GM12878 (cell line): ENCODE results near the gene CBLB. TPM values are rescaled to one million over a fixed set of nuclear protein-coding genes. Genes with fewer than 3 reads are reported as not detected.
A peak's percentile ranks its signal among the peaks of the same experiment; 100 is the strongest.

Source experiments
- BRCA1 ChIP-seq: IDR thresholded peaks from 2 replicates; pipeline ENCODE4 v1.6.1; 2011; ENCODE audit warnings: low read depth, low read length, improper control_type of control experiment
- CEBPB ChIP-seq, 2 experiments: fragments of 150-350 bp in 1 of 2; IDR thresholded peaks; 2 replicates each; pipeline ENCODE4 v1.6.1; 2012 to 2014; ENCODE audit warnings: low read depth in 2 of 2, low read length in 2 of 2, borderline replicate concordance in 1 of 2, inconsistent platforms in 1 of 2
- ETV6 ChIP-seq, 2 experiments: fragments of 450-650 bp in 1 of 2; IDR thresholded peaks in 1 of 2; conservative IDR thresholded peaks in 1 of 2; 2 replicates each; pipeline ENCODE4 v1.6.1; 2014; ENCODE audit warnings: antibody characterized with exemption in 1 of 2, borderline replicate concordance in 1 of 2, low read depth in 1 of 2, mild to moderate bottlenecking in 1 of 2, moderate library complexity in 1 of 2
- MEF2B ChIP-seq: fragments of 450-650 bp; IDR thresholded peaks from 2 replicates; pipeline ENCODE4 v1.6.1; 2018; ENCODE audit warnings: mild to moderate bottlenecking, moderate library complexity; ENCODE audit not compliant: partially characterized antibody, poor library complexity, severe bottlenecking
- MXI1 ChIP-seq: fragments of 150-350 bp; IDR thresholded peaks from 2 replicates; pipeline ENCODE4 v1.6.1; 2011; ENCODE audit warnings: low read depth, mild to moderate bottlenecking, inconsistent platforms, low read length, improper control_type of control experiment
- PML ChIP-seq: IDR thresholded peaks from 2 replicates; pipeline ENCODE4 v1.6.1; 2012; ENCODE audit warnings: low read length, inconsistent platforms
- RAD21 ChIP-seq: IDR thresholded peaks from 2 replicates; pipeline ENCODE4 v1.6.1; 2011; ENCODE audit warnings: mild to moderate bottlenecking, low read depth, low read length, moderate library complexity; ENCODE audit not compliant: insufficient read depth
- SPI1 ChIP-seq: IDR thresholded peaks from 2 replicates; pipeline ENCODE4 v1.6.1; 2011; ENCODE audit warnings: low read depth, mild to moderate bottlenecking, low read length, moderate library complexity, borderline replicate concordance; ENCODE audit not compliant: insufficient read depth
- SREBF1 ChIP-seq: IDR thresholded peaks from 2 replicates; pipeline ENCODE4 v1.6.1; 2012; ENCODE audit warnings: mild to moderate bottlenecking, low read length
- polyA plus RNA-seq, 11 experiments: library from polyadenylated mRNA; depleted of rRNA in 4 of 11; unstranded in 6 of 11; stranded (reverse) in 5 of 11; fragments of >200 nt; fragmentation: Nextera tagmentation in 4 of 11; fragmentation: Illumina TruSeq in 1 of 11; extraction: Ambion mirVana in 4 of 11; extraction: Trizol in 1 of 11; gene quantifications; 1 replicate in 1 of 11; 2 replicates in 10 of 11; pipeline versions ENCODE4 v1.2.1 to v1.2.3, GENCODE V29; 2011 to 2016; ENCODE audit warnings: inconsistent platforms in 2 of 11, missing spikeins in 2 of 11, low read depth in 1 of 11
- total RNA-seq, 4 experiments: library from RNA; depleted of rRNA in 3 of 4; stranded (reverse); fragments of >200 nt in 3 of 4; fragmentation: Illumina TruSeq in 1 of 4; extraction: Trizol in 1 of 4; gene quantifications; 2 replicates each; pipeline versions ENCODE4 v1.2.1 to v1.2.3, GENCODE V29; 2013 to 2021
- TF ChIP-seq, protein P1 (sequence below): fragments of 450-650 bp; IDR thresholded peaks from 2 replicates; pipeline ENCODE4 v1.6.1; 2017; ENCODE audit warnings: mild to moderate bottlenecking, moderate library complexity
- TF ChIP-seq, protein P2 (sequence below): fragments of 450-650 bp; IDR thresholded peaks from 2 replicates; pipeline ENCODE4 v1.6.1; 2017; ENCODE audit warnings: mild to moderate bottlenecking
- TF ChIP-seq, protein P3 (sequence below): IDR thresholded peaks from 2 replicates; pipeline ENCODE4 v1.6.1; 2012; ENCODE audit warnings: low read length, inconsistent platforms
- TF ChIP-seq, protein P4 (sequence below): fragments of 450-650 bp; IDR thresholded peaks from 2 replicates; pipeline ENCODE4 v1.6.1; 2018; ENCODE audit warnings: mild to moderate bottlenecking, low read depth, moderate library complexity; ENCODE audit not compliant: partially characterized antibody
- TF ChIP-seq, protein P5 (sequence below): fragments of 450-650 bp; IDR thresholded peaks from 2 replicates; pipeline ENCODE4 v1.6.1; 2018; ENCODE audit warnings: borderline replicate concordance, mild to moderate bottlenecking; ENCODE audit not compliant: partially characterized antibody

The CBLB gene
- total and polyA plus RNA-seq, 10 of the 15 experiments (the other 5 are each of a cell fraction or from before 2014, with no cell fraction given), result 17.2 to 107 (median 41.9) TPM

DNA sequence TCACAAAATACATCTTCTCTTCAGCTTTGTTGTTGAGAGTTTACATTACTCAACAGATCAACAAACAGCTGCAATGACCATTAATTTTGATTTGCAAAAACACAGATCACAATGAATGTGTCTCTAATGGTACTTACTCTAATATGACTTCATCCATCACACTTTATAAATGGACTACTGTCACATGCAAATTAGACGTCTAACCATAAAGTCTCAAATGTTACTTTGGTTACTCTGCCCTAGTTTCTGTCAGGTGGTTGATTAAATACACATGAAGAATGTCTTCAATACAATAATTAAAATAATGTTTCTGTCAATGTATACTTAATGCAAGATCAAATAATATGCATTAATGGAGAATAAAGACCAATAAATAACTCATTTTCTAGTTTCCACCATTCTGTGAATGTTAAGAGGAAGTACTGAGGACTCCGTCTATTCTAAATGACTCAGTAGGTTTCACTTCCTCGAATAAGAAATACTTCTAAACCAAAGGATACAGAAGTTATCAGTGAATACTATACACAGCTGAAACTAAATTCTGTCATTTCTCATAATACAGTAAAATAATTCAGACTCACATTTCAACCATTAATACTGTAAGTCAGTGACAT lies 145.8 kb downstream of the CBLB start (continued):
- TF ChIP-seq, protein P1, sequence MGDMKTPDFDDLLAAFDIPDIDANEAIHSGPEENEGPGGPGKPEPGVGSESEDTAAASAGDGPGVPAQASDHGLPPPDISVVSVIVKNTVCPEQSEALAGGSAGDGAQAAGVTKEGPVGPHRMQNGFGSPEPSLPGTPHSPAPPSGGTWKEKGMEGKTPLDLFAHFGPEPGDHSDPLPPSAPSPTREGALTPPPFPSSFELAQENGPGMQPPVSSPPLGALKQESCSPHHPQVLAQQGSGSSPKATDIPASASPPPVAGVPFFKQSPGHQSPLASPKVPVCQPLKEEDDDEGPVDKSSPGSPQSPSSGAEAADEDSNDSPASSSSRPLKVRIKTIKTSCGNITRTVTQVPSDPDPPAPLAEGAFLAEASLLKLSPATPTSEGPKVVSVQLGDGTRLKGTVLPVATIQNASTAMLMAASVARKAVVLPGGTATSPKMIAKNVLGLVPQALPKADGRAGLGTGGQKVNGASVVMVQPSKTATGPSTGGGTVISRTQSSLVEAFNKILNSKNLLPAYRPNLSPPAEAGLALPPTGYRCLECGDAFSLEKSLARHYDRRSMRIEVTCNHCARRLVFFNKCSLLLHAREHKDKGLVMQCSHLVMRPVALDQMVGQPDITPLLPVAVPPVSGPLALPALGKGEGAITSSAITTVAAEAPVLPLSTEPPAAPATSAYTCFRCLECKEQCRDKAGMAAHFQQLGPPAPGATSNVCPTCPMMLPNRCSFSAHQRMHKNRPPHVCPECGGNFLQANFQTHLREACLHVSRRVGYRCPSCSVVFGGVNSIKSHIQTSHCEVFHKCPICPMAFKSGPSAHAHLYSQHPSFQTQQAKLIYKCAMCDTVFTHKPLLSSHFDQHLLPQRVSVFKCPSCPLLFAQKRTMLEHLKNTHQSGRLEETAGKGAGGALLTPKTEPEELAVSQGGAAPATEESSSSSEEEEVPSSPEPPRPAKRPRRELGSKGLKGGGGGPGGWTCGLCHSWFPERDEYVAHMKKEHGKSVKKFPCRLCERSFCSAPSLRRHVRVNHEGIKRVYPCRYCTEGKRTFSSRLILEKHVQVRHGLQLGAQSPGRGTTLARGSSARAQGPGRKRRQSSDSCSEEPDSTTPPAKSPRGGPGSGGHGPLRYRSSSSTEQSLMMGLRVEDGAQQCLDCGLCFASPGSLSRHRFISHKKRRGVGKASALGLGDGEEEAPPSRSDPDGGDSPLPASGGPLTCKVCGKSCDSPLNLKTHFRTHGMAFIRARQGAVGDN, result no peak
- TF ChIP-seq, protein P2, sequence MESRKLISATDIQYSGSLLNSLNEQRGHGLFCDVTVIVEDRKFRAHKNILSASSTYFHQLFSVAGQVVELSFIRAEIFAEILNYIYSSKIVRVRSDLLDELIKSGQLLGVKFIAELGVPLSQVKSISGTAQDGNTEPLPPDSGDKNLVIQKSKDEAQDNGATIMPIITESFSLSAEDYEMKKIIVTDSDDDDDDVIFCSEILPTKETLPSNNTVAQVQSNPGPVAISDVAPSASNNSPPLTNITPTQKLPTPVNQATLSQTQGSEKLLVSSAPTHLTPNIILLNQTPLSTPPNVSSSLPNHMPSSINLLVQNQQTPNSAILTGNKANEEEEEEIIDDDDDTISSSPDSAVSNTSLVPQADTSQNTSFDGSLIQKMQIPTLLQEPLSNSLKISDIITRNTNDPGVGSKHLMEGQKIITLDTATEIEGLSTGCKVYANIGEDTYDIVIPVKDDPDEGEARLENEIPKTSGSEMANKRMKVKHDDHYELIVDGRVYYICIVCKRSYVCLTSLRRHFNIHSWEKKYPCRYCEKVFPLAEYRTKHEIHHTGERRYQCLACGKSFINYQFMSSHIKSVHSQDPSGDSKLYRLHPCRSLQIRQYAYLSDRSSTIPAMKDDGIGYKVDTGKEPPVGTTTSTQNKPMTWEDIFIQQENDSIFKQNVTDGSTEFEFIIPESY, result no peak
- TF ChIP-seq MEF2B (peak; percentile 76), PML (peak; percentile 58; the same call in 1 of the 2 replicates), ETV6 (conservative IDR thresholded peaks at IDR 0.05 in 1 of 2, IDR thresholded peaks at IDR 0.05 in 1 of 2; ENCODE audit: borderline replicate concordance in 1 of 2, low read depth in 1 of 2) (peak in 1 of 2 experiments; percentile 92; a peak in 1 of 4 replicates), RAD21 (no peak), CEBPB (IDR thresholded peaks at IDR 0.05; ENCODE audit: borderline replicate concordance in 1 of 2, low read depth in 2 of 2, low read length in 2 of 2) (peak in 1 of 2 experiments; percentile 56; a peak in 1 of 4 replicates), MXI1 (peak; percentile 59; the same call in 1 of the 2 replicates), SREBF1 (peak; percentile 33; the same call in 1 of the 2 replicates), SPI1 (peak; percentile 96), BRCA1 (no peak)
- TF ChIP-seq, protein P3, sequence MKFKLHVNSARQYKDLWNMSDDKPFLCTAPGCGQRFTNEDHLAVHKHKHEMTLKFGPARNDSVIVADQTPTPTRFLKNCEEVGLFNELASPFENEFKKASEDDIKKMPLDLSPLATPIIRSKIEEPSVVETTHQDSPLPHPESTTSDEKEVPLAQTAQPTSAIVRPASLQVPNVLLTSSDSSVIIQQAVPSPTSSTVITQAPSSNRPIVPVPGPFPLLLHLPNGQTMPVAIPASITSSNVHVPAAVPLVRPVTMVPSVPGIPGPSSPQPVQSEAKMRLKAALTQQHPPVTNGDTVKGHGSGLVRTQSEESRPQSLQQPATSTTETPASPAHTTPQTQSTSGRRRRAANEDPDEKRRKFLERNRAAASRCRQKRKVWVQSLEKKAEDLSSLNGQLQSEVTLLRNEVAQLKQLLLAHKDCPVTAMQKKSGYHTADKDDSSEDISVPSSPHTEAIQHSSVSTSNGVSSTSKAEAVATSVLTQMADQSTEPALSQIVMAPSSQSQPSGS, result peak; percentile 96
- TF ChIP-seq, protein P4, sequence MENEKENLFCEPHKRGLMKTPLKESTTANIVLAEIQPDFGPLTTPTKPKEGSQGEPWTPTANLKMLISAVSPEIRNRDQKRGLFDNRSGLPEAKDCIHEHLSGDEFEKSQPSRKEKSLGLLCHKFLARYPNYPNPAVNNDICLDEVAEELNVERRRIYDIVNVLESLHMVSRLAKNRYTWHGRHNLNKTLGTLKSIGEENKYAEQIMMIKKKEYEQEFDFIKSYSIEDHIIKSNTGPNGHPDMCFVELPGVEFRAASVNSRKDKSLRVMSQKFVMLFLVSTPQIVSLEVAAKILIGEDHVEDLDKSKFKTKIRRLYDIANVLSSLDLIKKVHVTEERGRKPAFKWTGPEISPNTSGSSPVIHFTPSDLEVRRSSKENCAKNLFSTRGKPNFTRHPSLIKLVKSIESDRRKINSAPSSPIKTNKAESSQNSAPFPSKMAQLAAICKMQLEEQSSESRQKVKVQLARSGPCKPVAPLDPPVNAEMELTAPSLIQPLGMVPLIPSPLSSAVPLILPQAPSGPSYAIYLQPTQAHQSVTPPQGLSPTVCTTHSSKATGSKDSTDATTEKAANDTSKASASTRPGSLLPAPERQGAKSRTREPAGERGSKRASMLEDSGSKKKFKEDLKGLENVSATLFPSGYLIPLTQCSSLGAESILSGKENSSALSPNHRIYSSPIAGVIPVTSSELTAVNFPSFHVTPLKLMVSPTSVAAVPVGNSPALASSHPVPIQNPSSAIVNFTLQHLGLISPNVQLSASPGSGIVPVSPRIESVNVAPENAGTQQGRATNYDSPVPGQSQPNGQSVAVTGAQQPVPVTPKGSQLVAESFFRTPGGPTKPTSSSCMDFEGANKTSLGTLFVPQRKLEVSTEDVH, result no peak
- TF ChIP-seq, protein P5, sequence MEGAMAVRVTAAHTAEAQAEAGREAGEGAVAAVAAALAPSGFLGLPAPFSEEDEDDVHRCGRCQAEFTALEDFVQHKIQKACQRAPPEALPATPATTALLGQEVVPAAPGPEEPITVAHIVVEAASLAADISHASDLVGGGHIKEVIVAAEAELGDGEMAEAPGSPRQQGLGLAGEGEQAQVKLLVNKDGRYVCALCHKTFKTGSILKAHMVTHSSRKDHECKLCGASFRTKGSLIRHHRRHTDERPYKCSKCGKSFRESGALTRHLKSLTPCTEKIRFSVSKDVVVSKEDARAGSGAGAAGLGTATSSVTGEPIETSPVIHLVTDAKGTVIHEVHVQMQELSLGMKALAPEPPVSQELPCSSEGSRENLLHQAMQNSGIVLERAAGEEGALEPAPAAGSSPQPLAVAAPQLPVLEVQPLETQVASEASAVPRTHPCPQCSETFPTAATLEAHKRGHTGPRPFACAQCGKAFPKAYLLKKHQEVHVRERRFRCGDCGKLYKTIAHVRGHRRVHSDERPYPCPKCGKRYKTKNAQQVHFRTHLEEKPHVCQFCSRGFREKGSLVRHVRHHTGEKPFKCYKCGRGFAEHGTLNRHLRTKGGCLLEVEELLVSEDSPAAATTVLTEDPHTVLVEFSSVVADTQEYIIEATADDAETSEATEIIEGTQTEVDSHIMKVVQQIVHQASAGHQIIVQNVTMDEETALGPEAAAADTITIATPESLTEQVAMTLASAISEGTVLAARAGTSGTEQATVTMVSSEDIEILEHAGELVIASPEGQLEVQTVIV, result no peak
